GM12801 (cell line): ENCODE measurements around the gene SPATS2L.

Experiments used
- TF ChIP-seq, protein P1 (sequence below): IDR thresholded peaks from one replicate; pipeline ENCODE4 v1.5.1; 2011; ENCODE audit warnings: control low read depth; ENCODE audit not compliant: insufficient read length; ENCODE audit errors: extremely low read depth

SPATS2L gene

DNA sequence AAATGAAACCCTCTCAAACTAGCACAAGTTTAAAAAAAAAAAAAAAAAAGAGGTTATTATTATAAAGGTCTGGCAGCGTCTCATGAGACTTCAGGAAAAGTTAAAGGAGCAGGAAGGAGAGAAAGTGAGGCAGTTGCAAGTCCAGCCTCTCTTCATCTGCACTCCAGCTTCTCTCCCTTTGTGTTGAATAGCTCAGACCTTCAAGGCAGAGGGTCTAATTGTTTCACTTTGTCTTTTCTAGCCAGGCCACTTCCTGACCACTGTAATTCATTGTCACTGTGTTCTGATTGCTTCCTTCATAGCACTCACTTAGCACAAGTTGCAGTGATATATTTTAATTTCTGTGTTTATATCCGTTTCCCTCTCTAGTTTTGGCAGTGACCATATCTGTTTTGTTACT lies 99.9 kb downstream of the SPATS2L start:
- TF ChIP-seq, protein P1, sequence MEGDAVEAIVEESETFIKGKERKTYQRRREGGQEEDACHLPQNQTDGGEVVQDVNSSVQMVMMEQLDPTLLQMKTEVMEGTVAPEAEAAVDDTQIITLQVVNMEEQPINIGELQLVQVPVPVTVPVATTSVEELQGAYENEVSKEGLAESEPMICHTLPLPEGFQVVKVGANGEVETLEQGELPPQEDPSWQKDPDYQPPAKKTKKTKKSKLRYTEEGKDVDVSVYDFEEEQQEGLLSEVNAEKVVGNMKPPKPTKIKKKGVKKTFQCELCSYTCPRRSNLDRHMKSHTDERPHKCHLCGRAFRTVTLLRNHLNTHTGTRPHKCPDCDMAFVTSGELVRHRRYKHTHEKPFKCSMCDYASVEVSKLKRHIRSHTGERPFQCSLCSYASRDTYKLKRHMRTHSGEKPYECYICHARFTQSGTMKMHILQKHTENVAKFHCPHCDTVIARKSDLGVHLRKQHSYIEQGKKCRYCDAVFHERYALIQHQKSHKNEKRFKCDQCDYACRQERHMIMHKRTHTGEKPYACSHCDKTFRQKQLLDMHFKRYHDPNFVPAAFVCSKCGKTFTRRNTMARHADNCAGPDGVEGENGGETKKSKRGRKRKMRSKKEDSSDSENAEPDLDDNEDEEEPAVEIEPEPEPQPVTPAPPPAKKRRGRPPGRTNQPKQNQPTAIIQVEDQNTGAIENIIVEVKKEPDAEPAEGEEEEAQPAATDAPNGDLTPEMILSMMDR: no peak

DNA sequence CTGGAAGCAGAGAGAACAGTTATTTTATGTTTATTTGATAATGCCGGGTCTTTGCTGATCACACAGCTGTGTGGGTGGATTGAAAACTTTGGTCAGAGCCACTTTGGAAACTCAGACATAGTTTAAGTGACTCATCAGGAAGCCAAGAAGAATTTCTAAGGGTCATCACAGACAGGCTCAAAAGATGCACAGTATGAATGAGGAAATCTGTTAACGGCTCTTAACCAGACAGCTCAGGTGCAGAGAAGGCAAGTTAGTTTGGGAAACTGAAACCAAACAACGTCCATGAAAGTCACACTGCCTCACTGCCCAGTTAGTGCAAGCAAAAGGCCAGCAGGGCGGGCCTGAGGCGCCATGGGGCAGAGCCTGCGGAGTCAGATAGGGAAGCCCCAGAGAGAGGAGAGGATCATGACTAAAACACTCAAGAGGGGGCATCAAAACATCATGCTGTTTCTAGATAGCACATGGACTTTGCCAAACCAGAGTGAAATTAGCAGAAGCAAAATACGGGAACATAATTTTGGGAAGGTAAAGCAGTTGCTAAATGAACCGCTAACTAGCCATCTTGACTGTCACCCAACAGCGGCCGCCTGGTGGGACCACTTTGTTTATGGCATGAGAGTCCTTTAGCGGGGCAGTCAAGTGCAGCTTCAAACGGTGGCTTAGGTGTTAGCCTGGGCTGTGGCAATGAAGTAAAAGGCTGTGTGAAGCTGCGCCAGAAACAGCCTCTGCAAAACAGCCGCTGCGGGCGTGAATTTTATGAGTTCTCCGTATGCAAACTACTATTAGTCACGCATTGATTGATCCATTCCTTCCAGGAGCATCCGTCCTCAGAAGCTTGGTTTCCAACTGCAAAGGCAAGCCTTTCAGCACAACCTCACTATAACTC lies 102.2 kb downstream of the SPATS2L start:
- TF ChIP-seq, protein P1: no peak

DNA sequence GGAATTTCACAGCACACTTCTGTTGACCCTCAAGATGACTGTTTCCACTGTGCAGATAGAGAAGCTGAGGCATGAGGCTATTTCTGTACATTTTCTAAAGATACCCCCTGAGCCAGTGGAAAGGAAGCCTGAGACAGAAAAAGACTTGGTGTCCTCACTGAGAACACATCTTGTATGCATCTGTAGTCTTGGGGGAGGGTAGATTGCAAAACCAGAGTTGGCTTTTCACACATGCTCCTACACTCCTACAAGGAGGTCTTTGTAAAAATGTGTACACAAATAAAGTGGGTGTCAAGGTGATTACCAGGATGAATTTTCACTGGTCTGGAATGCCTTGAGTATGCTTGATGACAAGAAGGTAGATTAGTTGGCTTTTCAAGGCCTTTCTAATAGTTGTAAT lies 105.3 kb downstream of the SPATS2L start:
- TF ChIP-seq, protein P1: no peak

DNA sequence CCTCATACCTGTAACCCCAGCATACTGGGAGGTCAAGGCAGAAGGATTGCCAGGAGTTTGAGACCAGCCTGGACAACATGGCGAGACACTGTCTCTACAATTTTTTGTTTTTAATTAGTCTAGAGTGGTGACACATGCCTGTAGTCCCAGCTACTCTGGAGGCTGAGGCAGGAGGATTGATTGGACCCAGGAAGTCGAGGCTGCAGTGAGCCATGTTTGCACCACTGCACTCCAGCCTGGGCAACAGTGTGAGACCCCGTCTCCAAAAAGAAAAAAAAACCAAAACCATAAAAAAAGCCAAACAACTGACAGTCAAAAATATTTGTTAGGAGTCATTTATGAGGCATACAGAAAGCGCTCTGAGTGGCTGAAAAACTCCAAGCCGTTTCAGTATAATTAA lies 107.9 kb downstream of the SPATS2L start:
- TF ChIP-seq, protein P1: no peak

DNA sequence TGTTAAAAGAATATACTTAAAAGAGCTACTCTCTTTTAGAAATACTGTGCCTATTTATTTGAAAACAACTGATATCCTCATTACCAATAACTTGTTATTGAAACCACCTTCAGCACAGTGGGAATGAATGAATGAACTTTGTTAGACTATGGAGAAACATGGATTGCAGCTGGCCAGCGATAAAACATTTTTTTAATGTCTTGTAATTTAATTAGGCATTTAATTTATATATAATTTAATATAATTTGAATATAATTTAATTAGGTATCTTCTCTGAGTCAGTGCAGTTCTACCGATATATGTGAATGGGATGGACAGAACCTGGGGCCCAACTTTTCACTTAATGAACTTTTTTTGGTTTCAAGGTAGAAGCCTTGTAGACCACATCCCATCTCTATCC lies 109.0 kb downstream of the SPATS2L start:
- TF ChIP-seq, protein P1: no peak

DNA sequence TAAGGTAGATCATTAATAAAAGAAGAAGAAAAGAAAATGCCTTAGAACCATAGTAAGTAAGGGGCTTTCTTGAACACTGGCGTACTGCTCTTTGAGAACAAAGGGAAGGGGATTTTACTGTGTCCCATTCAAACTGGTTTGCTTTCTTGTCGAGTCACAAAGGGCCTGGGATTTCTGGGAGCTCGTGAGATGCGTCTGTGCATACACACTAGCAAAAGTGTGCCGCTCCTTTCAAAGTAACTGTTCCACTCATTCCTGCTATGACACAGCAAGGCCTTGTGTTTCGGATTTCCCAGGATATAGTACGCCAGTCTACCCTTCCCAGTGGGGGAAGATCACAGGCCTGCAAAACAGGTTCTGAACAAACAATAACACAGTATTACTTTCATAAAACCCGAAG lies 110.4 kb downstream of the SPATS2L start:
- TF ChIP-seq, protein P1: no peak

DNA sequence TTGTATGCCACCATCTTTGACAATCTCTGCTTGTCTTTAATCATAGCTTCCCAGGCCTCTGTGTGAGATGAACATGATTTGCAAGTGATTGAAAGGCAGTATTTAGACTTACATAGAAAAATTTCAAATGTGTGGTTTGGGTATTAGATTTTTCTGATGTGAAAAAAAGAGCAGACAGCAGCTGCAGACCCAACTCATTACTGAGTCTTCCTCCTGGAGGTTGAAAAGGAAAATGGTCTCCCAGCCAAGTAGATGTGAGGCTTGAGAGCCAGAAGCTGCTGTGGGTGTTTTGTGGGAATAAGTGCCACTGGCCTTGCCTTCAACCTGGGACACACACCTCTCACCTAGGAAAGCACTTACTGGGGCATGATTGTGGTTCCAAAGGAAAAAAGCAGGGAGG lies 110.9 kb downstream of the SPATS2L start:
- TF ChIP-seq, protein P1: no peak
